HG03039 (cell line): ENCODE measurements around the gene UBA1.

Experiments used
- ATAC-seq: cut with Tn5 transposase; IDR thresholded peaks from one replicate; pipeline ENCODE4 v1.9.1; 2021; ENCODE audit warnings: mild to moderate bottlenecking, moderate library complexity; ENCODE audit not compliant: unreplicated experiment

Gene UBA1

GRCh38 chrX:47169726-47170515, 23.7 kb upstream of the UBA1 start:
- no peak for ATAC-seq

GRCh38 chrX:47170861-47171692, 22.6 kb upstream of the UBA1 start:
- ATAC-seq = no peak

- no peak for ATAC-seq
These were observed 21.6 kb upstream of the UBA1 start for GRCh38 chrX:47171996-47172395.

DNA sequence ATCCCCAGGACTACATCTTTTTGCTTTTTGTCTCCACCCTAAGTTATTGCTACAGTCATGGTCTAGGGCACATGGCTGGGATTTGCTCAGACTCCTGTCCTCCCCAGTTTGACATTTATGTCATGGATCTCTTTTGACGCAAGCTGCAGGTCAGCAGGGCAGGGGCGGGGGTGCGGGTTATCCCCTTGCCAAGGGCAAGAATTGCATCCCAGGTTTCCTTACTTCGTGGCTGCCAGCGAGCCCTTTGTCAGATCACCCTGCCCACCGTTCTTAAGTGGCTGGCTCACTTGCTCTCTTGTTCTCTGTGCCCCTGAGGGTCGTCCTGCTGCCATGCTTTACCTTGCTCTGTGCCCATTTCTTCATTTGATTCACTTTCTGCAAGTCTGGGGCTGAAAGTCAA, 21.1 kb upstream of the UBA1 start:
- ATAC-seq = no peak

- ATAC-seq = no peak
These were observed 20.4 kb upstream of the UBA1 start for GRCh38 chrX:47172971-47173792.

DNA sequence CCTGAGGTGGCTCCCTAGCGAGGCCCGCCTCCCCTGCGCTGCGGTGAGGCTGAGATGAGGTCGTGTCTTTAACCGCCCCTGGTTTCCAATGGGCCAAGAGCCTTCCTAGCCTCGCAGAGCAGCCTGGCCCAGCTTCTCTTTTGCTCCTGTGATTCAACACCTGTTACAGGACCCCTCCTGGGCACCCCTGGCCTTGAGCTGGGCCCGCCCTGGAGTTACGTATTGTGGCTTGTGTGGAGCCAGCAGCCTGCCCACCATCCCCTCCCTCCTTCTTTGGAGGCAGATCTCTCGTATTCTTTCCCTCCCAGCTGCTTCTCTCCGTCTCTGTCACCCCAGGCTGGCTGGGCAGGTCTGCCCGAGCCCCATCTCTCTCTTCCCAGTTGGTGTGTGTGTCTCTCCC, 19.3 kb upstream of the UBA1 start:
- no peak for ATAC-seq

GRCh38 chrX:47174846-47175587, 18.6 kb upstream of the UBA1 start:
- ATAC-seq = no peak

DNA sequence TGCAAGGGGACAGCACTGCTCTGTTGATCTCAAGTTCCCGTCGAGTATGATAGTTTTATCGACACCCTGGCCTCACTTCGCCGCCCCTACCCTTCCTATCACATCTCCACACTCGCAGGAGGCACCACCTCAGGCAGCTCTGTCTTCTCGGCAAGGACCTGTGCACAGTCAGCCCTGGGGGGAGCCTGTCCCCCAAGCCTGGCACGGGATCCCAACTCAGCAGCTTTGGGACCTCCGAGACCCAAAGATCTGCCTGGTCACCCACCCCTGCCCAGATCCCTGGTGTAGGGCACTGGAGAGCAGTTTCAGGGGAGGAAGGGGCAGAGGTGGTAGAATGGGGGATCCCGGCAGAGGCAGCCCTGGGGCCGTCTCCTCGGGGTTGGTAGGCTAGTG, 18.0 kb upstream of the UBA1 start:
- ATAC-seq = no peak

DNA sequence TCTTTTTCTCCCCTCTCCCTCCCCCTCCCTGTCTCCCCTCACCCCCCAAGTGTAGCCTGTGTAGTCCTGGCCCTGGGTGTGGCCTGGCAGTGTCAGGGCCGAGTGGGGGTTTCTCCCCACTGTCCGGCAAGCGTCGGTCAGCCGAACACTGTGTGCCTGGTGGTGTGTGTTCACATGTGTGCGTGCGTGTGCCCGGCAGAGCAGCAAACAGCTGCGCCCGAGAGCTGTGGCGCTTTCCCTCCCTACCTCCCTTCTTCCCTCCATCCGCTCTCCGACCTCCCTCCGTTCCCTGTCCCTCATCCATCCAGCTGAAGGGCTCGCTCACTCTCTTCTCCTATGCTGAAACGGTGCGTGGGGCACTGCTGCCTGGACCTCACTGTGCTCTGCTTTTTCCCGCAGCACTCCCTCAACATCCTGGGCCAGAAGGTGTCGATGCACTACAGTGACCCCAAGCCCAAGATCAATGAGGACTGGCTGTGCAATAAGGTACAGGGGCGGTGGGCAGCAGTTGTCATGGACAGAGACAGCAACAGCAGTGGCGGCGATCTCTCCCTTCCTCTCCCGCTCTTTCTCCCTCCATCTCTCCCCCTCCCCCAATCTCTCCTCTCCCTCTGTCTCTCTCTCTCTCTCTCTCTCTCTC, 17.4 kb upstream of the UBA1 start:
- ATAC-seq = no peak

- no peak for ATAC-seq
These were observed 16.6 kb upstream of the UBA1 start for GRCh38 chrX:47177079-47177478.

DNA sequence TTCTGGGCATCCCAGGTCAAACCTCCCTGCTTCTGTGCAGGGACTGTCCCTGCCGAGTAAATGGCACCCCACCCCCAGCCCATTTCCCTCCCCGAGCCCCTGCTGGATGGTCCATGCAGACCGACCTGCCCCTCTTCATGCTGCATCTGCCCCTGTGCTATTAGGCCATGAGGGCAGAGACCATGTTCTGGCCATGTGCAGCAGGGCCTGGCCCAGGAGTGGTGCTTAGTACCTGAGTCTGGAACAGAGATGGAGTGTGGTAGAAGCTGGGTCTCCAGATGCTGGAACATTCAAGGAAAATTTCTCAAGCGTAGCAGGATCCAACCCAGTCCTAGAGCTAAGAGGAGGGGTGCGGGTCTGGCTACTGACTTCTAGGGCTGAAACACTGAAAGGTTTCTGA, 15.3 kb upstream of the UBA1 start:
- ATAC-seq = no peak

DNA sequence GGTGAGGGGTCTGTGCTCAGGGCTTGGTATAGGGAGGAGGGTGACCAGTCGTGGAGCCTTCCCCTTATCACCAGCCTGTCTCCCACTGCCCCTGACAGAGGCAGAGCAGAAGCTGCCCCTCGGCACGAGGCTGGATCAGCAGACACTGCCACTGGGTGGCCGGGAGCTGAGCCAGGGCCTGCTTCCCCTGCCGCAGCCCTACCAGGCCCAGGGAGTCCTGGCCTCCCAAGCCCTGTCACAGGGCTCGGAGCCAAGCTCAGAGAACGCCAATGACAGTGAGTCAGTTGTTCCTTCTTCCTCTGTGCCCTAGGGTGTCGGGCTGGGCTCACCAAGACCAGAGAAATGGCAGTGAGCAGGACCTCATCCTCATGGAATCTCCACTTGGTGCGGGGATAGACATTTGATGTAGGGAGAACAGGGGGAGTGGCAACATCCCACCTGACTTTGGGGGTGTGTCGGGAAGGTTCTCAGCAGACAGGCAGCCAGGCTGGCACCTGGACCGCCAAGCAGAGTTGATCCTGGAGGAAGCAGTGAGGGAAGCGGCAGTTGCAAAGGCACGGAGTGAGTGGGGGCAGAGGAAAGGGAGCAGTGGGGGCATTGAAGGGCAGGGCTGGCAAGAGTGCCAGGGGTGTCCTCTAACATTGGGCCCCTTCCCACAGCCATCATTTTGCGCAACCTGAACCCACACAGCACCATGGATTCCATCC, 14.3 kb upstream of the UBA1 start:
- ATAC-seq = no peak

DNA sequence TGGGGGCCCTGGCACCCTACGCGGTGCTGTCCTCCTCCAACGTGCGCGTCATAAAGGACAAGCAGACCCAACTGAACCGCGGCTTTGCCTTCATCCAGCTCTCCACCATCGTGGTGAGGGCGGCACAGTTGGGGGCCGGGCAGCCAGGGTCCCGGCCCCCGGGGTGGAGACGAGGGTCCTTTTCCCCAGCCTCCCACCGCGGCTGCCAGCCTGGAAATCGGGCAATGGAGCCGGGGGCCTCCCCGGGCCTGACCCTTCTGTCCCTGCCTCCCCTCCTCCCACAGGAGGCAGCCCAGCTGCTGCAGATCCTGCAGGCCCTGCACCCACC, 13.7 kb upstream of the UBA1 start:
- no peak for ATAC-seq

DNA sequence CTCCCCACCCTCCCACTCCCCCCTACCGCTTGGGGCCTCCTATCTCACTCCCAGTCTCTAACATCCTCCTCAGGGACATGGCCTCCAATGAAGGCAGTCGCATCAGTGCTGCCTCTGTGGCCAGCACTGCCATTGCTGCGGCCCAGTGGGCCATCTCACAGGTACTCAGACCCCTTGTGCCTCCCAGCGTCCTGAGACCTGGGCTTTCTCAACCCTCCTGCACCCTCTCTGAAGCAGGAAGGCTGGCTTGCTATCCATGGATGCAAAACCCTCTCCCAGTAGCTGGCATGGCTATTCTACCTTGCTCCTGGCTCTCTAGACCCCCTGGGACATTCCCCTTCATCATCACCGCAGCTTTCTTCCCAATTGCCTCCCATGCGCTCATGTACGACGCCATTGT, 13.3 kb upstream of the UBA1 start:
- no peak for ATAC-seq

DNA sequence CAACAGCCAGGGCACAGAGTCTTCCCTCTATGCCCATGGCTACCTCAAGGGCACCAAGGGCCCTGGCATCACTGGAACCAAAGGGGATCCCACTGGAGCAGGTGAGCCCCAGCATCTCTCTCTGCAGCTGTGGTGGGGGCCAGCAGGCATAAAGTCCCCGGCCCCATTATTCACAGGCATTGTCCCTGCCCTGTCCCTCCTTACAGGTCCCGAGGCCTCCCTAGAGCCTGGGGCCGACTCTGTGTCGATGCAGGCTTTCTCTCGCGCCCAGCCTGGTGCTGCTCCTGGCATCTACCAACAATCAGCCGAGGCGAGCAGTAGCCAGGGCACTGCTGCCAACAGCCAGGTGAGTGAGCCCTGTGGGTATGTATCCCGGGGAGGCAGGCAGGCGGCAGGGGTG, 12.3 kb upstream of the UBA1 start:
- ATAC-seq = no peak

- no peak for ATAC-seq
These were observed 11.4 kb upstream of the UBA1 start for GRCh38 chrX:47182106-47182700.

- no peak for ATAC-seq
These were observed 9.1 kb upstream of the UBA1 start for GRCh38 chrX:47184486-47184885.

- ATAC-seq = no peak
These were observed 8.4 kb upstream of the UBA1 start for GRCh38 chrX:47185241-47185640.

DNA sequence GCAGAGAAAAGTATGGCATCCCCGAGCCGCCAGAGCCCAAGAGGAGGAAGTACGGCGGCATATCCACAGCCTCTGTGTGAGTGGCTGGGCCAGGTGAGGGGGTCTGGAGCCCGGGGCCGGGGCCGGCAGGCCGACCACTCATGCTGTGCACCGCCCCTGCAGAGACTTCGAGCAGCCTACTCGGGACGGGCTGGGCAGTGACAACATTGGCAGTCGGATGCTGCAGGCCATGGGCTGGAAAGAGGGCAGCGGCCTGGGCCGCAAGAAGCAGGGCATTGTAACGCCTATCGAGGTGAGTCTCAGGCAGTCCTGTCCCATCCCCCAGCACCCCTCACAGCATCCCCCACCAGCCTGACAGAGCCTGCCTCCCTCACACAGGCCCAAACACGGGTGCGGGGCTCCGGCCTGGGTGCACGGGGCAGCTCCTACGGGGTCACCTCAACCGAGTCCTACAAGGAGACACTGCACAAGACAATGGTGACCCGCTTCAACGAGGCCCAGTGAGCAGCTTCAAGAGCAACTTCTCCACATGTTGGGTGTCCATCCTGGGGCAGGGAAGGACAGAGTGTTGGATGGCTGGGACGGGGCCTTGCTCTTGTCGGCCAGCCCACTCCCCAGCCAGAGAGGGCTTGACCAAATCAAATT, 7.4 kb upstream of the UBA1 start:
- ATAC-seq = no peak
